NB4 (cell line): ENCODE results near the gene KRTAP4-3.
"Not testable (repeated sequence)": the region's sequence is repeated elsewhere in the genome, so short reads cannot be mapped to it uniquely, and the experiment has no call there.

Experiments
- DNase-seq: peaks from one replicate; pipeline ENCODE4 v3.0.0; 2010; ENCODE audit warnings: low read depth
- H3K4me3 ChIP-seq: one replicate; pipeline ENCODE4 v1.5.1; 2011; ENCODE audit warnings: mild to moderate bottlenecking, low read depth, low read length, moderate library complexity
- MYC ChIP-seq: IDR thresholded peaks from 2 replicates; pipeline ENCODE4 v1.6.1; 2011; ENCODE audit warnings: low read depth, low read length
- POLR2A ChIP-seq: IDR thresholded peaks from 2 replicates; pipeline ENCODE4 v1.6.1; 2011; ENCODE audit warnings: mild to moderate bottlenecking; ENCODE audit not compliant: insufficient read length; ENCODE audit errors: extremely low read depth
- TF ChIP-seq, protein P1 (sequence below): IDR thresholded peaks from one replicate; pipeline ENCODE4 v1.5.1; 2012; ENCODE audit warnings: low read depth, low read length
- TF ChIP-seq, protein P2 (sequence below): IDR thresholded peaks from 2 replicates; pipeline ENCODE4 v1.6.1; 2011; ENCODE audit warnings: low read depth, low read length

KRTAP4-3 gene

DNA sequence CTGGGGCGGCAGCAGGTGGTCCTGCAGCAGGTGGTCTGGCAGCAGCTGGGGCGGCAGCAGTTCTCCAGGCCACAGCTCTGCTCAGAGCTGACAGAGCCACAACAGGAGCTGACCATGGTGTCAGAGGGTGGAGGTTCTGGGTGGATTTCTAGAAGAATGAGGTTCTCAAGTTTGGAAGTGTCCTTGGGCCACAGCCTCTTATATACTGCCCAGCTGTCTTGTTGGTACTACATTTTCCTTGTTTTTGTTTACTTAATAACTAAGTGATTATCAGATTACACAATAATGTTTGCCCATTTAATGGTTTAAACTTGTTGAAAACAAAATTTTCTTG, 18.4 kb downstream of the KRTAP4-3 start, which contains the start of gene KRTAP4-5:
KRTAP4-5 (minus strand) TSS at position 174 of the 334 bp plus-strand sequence; CDS start at position 116, 58 bp downstream.
- TF ChIP-seq, protein P1, sequence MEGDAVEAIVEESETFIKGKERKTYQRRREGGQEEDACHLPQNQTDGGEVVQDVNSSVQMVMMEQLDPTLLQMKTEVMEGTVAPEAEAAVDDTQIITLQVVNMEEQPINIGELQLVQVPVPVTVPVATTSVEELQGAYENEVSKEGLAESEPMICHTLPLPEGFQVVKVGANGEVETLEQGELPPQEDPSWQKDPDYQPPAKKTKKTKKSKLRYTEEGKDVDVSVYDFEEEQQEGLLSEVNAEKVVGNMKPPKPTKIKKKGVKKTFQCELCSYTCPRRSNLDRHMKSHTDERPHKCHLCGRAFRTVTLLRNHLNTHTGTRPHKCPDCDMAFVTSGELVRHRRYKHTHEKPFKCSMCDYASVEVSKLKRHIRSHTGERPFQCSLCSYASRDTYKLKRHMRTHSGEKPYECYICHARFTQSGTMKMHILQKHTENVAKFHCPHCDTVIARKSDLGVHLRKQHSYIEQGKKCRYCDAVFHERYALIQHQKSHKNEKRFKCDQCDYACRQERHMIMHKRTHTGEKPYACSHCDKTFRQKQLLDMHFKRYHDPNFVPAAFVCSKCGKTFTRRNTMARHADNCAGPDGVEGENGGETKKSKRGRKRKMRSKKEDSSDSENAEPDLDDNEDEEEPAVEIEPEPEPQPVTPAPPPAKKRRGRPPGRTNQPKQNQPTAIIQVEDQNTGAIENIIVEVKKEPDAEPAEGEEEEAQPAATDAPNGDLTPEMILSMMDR, result no peak
- no peak for TF ChIP-seq POLR2A
- no peak for TF ChIP-seq MYC
- TF ChIP-seq, protein P2, sequence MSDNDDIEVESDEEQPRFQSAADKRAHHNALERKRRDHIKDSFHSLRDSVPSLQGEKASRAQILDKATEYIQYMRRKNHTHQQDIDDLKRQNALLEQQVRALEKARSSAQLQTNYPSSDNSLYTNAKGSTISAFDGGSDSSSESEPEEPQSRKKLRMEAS, result no peak
- no peak within 1 kb of the TSS for H3K4me3 ChIP-seq
- no peak for DNase-seq

DNA sequence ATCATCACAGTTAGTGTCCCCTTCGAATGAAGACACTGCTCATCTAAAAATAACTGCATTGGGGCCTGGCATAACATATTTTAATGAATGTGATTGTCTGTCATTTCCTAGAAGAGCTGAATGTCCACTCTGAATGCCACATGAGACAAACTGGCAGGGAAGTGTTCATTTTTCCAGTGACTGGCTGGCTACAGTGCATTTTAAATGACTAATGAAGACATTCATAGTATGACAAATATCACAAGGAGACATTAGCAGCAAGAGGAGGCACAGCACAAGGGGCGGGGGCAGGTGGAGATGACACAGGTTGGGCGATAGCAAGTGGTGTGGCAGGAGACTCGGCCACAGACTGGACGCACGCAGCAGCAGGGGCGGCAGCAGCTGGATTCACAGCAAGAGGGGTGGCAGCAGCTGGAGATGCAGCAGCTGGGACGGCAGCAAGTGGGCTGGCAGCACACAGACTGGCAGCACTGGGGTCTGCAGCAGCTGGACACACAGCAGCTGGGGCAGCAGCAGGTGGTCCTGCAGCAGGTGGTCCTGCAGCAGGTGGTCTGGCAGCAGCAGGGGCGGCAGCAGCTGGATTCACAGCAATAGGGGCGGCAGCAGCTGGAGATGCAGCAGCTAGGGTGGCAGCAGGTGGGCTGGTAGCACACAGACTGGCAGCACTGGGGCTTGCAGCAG, 18.9 kb downstream of the KRTAP4-3 start:
- DNase-seq, H3K4me3 ChIP-seq: not testable (repeated sequence)

DNA sequence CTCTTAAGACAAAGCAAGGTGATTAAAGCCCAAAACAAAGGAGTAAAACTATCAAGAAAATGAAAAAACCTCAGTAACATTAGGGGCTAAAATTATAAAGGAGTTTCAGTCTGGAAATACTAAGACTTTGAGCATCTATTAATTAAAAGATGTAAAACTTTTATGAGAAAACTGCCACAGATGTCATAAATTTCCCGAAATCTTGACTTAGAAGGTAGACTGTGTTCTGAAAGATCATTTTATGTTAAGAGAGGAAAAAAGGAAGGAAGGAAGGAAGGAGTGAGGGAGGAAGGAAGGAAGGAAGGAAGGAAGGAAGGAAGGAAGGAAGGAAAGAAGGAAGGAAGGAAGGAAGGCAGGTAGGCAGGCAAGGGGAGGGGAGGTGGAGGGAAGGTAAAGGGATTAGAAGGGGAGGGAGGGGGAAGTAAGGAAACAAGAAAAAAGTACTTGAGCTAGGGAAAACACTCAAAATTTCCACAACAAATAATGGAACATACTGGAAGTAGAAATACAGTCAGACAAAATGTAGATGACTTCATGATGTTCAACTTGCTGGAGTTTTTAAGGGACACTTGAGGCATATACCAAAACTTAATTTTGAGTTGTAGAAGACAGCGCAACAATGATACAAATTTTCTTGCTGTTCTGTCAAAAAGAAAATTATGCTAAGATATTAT, 20.4 kb downstream of the KRTAP4-3 start:
- TF ChIP-seq, protein P2, result no peak
- TF ChIP-seq, protein P1, result no peak
- TF ChIP-seq POLR2A, result no peak
- no peak for TF ChIP-seq MYC

DNA sequence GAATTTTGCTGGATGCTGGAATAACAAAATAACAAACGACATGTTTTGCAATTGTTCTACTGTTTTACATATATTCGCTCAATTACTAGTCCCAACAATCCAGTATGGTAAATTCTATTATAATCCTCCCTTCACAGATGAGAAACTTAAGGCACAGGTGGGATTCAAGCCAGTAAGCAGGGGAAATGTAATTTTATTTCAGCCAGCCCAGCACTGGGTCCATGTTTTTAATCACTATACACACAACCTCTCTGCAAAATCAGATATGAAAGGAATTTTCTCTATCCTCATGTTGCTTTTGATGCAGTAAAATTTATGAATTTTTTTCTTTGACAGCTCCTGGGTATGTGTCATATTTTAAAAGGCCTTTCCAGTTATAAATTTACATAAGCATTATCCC, 22.8 kb downstream of the KRTAP4-3 start:
- TF ChIP-seq, protein P2, result no peak
- TF ChIP-seq MYC, result no peak
- TF ChIP-seq POLR2A, result no peak
- TF ChIP-seq, protein P1, result no peak
- H3K4me3 ChIP-seq, result no peak overlapping the region
- DNase-seq, result no peak

More for the DNA sequence above, 20.4 kb downstream of the KRTAP4-3 start:
- H3K4me3 ChIP-seq, result no peak overlapping the region
- no peak for DNase-seq

DNA sequence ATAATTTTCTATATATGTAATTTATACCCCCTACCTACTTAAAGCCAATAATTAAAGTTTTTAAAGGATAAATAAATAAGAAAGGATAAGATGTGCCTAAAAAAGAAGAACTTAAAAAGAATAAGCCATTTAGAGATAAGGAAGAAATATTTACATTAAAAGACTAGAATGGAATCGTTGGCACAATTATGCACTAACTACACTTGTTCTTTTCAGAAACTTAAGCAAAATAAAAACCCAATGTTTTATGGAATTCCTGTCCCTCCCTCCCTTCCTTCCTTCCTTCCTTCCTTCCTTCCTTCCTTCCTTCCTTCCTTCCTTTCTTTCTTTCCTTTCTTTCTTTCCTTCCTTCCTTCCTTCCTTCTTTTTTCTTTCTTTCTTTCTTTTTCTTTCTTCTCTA, 23.2 kb downstream of the KRTAP4-3 start:
- TF ChIP-seq, protein P2, result no peak
- TF ChIP-seq, protein P1, result no peak
- TF ChIP-seq POLR2A (no peak), MYC (no peak)
- no peak for DNase-seq

DNA sequence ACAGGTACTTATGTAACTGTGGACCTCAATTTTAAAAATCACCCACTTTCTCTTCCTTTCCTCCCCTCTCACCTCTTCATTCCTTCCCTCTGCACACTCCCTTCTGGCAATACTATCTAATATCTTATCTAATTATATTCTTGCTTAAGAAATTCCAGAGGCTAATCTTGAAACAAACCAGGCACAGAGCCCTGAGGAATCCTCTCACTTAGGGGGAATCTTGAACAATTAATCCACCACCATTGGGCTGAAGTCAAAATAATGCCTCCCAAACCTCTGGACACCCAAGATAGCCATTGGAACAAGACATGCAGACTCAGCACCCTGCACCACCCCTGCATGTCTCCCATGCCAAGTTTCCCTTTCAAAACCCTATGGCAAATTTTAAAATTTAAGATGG, 26.7 kb downstream of the KRTAP4-3 start:
- no peak for DNase-seq
- TF ChIP-seq POLR2A, result no peak
- no peak for TF ChIP-seq MYC
- TF ChIP-seq, protein P2, result no peak
- TF ChIP-seq, protein P1, result no peak
- H3K4me3 ChIP-seq, result no peak overlapping the region

More for the DNA sequence above, 23.2 kb downstream of the KRTAP4-3 start:
- H3K4me3 ChIP-seq, result no peak overlapping the region
